GM18870 (cell line): ENCODE results near the gene GALNT18.

Experiments
- ATAC-seq: cut with Tn5 transposase; IDR thresholded peaks from one replicate; pipeline ENCODE4 v1.9.1; 2021; ENCODE audit warnings: moderate library complexity; ENCODE audit not compliant: unreplicated experiment

The GALNT18 gene

DNA sequence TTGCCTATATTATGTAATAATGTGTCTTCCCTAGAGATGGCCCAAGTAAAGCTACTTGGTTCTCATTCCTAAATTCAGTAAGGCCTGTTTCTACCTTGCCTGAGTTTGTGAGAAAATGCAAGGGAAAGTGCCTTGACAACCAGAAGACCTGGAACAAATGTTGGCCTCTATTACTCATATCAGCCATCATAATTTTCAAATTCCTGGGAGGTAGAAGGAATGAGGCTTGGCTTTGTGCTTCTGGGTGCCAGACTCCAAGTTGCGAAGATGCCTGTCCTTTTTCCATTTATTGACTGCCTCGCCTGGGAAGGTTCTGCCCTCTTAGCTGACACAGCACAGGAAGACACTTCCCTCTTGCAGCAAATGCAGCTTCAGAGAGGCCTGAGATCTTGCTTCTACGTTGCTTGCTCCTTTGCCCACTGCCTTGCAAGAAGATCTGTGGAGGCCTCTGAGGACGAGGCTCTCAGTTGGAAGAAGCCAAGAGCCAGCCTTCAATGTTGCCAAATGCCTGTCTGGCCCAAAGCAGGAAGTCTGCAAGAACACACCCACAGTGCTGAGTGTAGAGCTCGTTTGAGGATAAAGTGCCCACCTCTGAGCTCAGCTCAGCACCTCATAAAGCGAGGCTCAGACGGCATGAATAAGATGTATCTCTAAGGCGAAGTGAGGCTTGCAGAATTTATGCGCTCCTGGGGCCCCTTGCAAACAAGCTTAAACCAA lies 120.1 kb downstream of the GALNT18 start:
- ATAC-seq, result no peak

DNA sequence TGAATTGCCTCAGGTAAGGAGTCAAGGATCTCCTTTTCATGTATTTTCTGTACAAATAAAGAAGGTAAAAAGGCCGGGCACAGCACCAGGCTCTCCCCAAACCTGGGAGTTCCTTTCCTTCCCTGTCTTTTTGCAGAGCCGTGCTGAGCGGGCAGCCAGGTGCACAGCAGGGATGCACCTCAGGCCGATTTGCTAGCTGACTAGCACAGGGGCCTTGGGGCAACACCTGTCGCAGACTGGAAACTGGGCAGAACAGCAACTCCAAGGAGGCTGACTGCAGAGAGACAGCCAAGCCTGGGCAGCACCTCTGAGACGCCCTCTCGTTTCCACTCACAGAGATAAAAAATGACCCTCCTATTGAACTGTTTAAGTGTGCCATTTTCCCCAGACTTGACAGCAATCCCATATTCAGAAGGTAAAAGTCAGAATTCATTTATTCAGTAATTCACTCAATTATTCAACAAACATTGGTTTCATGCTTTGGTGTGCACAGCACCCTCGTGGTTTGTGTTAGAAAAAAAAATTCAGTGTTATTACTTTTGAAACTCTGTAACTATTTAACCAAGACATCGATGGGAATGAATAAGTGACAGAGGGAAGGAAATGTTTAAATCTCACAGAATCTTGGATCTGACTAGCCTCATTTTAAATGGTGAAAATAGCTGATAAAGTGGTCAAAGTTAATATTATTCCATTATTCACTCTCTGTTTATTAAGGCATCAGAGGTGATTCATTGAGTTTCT lies 120.9 kb downstream of the GALNT18 start:
- ATAC-seq, result no peak

DNA sequence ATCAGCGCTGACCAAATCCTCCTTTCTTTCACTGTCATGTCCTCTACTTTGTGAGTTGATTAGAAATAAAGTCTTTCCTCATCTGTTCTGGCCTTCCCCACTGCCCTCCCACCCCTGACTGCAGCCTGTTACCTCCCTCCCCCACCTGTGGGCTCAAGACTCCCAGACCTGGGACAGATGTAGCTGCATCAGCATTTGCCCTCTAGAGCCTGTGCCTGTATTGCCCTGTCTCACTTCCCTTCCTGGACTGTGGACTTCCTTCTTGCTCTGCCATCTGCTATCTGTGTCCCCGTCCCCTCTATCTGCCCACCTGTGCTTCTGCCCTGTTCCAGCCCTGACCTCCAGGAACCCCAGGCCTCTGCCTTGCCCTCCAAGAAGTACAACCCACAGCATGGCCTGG lies 122.5 kb downstream of the GALNT18 start:
- no peak for ATAC-seq

DNA sequence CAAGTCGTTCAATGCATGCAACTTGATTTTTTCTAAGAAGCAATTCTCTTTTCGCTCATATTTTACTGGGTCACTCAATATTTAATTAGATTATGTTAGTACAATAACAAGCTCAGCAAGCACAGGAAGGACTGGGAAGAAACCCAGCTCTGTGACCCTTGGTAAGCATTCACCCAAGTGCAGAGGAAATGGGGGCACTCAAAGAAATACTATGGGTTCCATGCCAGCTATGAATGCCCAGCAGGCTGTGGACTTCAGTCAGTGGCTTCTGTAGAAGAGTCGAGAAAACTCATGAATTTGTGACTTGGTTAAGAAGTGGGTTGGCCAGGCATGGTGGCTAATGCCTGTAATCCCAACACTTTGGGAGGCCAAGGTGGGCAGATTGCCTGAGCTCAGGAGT lies 123.6 kb downstream of the GALNT18 start:
- ATAC-seq, result no peak

DNA sequence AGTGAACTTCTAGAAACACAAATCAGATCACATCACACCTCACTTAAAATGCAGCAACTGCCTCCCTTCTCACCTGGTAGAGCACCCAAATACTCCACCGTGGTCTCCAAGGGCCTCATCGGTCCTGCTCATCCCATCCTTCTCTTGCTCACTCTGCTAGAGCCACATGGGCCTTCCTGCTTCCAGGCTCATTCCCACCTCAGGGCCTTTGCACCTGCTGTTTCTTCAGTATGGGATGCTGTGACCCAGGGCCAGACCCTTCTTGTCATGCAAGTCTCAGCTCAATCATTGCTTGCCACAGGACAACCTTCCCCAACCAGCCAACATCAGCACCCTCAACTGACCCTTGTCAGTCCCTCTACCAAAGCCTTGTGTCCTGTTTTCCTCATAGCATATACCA lies 124.9 kb downstream of the GALNT18 start:
- no peak for ATAC-seq

DNA sequence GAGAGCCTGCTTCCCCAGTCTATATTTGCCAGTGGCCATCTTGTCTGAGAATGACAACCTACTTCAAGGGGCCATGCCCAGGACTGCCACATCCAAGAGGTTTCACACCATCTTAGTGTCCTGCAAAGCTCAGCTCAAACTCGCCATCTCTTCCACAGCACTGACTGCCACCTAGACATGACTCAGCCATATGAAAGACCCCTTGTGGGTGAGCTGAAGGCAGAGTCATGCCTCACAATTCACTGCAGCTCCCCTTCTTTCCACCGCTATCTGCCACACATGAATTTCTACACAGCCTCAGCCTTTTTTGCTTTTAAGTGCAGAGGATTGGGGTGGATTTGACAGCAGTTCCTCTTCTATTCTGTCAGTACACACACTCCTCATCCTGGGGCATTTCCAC lies 127.5 kb downstream of the GALNT18 start:
- no peak for ATAC-seq

DNA sequence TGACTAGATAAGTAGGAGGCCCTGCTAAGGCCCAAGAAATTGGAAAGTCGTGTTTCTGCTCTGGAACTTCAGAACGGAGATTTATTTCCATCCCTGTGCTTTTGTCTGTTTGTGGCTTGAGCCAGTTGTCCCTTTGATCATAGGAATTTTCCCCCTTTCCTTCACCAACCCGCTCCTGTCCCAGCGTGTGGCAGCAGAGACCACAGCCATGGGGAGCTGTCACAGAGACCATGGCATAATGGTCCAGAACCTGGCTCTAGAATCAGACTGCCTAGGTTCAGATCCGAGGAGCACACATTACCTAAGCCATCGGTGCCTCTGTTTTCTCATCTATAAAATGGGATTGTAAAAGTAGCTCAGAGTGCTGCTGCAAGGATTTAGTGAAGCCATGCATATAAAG lies 128.1 kb downstream of the GALNT18 start:
- ATAC-seq, result no peak

DNA sequence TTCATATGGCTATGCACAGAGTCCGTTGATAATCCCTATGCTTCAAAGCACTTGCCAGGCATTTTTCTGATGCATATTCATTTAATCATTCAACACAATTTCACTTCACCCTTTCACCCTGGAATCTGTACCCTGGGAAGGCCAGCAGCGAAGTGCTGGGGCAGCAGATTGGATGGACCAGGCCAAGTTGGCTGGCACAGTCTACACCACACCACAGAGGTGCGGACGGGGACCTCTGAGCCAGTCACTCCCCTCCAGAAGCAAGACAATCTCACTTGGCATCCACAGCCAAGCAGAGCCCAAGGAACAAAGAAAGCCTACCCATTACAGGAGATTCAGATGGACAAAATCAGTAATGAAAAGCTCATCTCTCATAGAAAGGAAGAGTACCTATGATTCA lies 130.2 kb downstream of the GALNT18 start:
- no peak for ATAC-seq

DNA sequence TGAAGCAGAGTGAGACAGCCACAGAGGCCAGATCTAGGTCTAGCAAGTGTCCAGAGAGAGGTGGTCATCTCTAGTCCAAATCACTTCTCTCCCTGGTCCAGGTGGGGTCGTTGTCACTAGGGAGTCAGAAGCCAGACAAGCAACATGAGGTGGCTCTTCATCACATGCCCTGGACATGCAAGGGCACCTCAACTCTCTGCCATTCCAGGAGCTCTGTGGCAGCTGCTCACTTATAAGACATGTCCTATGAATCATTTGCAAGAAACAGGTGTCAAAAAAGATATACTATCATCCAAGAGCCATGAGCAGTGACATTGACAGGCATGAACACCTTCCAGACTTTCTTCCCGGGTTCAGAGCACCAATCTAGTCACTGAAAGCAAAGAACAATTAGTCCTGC lies 130.8 kb downstream of the GALNT18 start:
- ATAC-seq, result no peak

DNA sequence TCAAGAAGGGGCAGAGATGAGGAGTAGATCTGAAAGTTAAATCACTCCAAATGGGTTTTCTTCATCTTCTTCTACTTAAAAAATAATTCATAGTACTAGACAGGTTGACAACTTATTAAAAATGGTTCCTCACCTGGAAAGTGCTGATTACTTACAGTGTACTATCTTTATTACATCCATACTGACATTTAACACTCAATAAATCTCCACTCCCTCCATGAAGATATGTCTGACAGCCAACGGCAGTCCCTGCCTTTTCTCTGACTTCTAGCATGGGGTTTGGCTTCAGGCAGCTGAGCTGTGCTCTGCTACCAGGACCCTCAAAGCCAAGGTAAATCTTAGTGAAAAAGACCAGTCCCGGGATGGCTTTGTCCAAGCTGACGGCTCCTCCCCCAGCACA lies 135.4 kb downstream of the GALNT18 start:
- no peak for ATAC-seq

DNA sequence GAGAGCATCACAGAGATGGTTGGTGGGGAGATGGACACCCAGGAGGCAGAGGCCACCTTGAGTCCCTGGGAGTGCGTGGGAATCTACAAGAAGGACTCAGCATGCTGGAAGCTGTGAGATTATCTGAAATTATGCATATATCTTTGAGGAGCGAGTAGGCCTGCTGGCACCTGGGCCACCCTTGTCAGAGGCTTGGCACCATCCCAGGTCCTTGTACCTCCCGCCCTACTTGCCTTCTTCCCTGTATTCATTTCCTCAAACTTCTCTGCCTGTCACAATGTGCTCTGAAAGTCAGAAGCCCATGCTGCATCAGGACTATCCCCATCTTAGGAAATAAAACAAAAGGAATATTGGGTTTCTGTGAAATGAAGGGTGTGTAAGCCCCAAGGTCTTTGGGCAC lies 135.8 kb downstream of the GALNT18 start:
- no peak for ATAC-seq

DNA sequence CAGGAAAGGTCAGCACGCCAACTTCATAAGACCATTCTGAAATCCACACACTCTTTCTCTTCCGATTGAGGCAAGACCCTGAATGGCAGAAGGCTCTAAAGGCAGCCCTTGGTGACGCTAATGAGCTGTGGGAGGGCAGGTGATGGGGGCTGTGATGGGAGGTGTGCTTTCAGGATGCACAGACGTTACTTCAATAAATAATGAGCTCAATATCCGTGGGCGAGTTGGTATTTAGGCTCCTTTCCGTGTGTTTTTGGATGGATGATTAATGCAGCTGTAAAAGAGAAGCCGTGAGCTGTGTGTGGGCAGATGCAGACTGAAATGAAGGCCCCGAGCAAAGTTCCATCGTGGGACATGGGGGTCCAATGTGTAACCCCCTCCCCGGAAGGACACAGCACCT lies 138.2 kb downstream of the GALNT18 start:
- ATAC-seq, result no peak

DNA sequence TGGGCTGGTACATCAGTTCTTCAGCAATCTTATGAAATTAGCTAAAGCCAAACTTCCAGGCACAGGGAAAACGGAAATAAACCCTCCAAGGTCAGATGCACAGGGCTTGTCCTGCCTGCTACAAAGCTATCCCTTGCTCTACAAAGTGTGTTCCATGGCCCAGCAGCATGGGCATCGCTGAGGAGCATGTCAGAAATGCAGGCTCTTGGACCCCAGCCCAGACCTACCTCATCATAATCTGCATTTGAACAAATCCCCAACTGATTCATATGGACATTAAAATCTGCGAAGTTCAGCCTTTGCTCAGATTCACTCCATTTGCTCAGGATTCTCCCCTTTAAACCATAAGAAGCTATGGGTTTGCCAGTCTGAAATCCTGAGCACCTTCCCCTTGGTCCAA lies 139.1 kb downstream of the GALNT18 start:
- no peak for ATAC-seq

DNA sequence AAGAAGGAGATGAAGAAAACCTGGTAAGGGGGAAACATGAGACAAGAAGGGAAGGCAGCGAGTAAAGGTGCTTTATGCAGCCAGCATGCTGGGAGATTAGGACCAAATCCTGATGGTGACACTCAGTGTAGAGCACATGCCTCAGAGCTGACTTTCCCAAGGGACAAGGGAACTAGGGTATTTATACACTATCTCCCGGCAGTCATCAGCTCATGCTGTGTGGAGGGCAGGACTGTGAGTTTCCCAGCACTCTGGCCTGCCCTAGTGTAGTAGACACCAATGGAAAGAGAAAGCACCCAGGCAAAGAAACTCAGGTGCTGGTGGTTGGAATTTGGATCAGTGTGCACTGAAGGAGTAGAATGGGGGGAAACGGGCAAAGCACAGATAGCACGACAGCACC lies 140.4 kb downstream of the GALNT18 start:
- no peak for ATAC-seq

DNA sequence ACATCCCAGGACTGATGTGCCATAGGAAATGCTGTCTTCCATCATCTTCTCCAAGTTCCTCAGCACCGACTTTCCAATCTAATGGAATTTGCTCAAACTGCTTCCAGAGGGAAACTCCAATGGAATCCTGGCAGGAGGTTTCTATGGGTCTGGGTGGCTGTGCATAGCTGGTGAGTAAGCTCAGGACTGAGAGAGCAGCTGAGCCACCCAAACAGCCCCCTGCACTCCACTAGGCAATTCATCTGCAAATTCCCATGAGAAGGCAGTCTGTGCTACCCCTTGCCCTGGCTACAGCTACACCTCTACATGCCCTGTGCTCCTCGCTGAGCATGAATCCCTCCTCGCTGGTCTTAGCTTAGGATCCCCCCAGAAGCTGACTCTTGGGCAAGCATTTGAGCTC lies 140.8 kb downstream of the GALNT18 start:
- no peak for ATAC-seq

DNA sequence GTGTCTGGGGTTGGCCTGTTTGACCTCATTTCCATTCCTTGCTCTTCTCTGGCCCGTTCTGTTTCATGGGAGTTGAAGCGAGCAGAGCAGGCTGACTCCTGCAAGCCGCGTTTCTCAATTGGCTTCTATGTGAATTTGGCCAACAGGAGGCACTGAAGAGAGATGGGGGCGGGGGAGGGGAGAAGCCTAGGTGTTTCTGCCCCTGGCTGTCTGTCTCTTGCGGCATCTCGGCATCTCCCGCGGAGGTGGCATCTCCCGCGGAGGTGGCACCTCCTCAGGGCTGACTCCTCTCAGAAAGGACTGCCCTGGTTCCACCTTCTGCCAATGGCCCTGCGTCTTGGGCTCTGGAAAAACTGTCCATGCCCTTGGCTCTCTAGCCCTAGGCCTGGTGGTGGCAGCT lies 143.1 kb downstream of the GALNT18 start:
- ATAC-seq, result no peak

DNA sequence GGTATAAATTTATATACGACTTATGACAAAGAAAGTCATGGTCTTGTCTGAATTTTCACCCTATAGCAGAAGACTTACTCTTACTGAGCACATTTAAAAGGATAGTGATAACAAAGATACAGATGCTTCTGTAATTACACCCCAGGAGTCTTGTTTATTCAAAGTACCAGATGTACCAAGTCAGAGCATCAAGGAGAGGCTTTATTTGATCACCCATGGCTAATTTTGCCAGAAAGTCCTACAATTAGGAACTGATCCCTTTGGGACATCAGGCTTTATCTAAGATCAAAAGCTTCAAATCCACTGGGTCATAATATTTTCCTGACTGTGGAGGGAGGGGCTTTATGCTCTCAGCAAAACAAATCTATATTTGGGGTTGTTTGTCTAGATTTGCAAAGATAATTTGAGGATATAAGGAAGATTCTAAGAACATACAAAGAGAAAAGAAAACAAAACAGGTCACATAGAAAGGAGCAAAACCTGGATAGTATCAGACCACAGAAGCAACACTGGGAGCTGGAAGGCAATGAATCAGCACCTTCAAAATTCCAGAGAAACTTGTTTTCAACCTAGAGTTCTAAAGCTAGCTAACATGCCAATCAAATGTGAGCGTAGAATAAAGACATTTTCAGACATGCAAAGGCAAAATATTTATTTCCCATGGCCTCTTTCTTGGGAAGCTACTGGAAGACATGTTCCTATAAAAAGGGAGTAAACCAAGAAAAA lies 143.9 kb downstream of the GALNT18 start:
- no peak for ATAC-seq

DNA sequence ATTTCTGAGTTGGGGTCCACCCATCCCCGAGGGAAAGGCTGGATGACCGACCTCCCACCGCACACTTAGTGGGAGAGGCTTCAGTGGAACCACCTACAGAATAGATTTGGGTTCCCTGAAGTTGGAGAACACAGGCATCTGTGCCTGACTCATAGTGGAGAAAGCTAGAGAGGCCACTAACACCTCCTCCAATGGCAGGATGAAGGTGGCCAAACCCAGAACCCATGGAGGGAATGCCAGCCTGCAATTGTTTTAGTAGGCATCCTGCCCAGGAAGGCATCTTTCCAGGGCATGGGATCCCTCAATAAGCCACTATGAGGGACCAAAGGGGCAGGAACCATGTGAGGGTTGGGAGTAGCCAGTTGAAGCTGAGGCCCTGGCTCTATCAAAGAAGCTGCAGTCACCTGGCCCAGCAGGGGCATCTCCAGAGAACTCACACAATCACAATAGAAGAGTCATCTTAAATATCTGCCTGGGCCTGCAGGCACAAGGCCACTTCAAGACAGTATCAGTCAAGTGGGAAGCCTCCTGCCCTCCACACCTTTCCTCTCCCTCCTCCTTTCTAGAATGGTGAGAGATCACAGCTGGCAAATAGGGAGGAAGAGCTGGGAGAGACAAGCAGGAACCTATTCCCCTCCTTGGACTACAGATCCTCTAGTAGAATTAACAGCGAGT lies 144.7 kb downstream of the GALNT18 start:
- no peak for ATAC-seq

DNA sequence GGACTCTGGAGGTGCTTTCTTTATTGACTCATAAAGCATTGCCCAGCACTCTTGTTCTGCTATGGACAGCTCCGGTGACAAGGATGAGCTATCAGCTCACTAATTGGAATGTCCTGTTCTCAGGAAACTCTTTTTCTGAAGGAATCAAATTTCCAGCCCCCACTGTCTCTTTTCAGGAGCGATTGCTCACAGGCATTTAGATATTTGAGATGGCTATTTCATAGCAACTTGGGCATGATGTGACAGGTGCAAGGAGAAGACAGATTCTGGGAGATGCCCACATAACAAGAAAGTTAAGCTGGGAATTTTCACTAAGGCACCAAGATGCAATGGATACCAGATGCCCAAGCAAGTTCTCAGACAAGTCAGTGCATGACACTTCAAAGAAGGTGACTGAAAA lies 145.3 kb downstream of the GALNT18 start:
- no peak for ATAC-seq

DNA sequence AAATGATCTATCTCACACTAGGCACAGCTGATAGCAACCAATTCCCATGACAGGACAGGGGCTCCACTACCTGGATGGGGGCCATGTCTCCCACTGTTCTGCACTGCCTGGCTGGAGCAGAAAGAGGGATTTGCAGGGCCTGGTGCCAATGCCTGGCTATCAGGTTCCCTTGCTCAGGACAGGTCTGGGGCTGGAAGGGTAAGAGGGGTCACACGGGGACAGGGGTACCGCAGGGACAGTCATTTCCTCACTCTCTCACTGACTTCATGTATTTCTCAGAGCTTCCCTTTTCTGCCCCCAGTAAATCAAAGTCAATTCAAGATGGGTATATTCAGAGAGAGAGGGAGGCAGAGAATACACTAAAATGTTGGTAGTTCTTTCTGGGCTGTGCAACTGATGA lies 149.7 kb downstream of the GALNT18 start:
- ATAC-seq, result no peak

DNA sequence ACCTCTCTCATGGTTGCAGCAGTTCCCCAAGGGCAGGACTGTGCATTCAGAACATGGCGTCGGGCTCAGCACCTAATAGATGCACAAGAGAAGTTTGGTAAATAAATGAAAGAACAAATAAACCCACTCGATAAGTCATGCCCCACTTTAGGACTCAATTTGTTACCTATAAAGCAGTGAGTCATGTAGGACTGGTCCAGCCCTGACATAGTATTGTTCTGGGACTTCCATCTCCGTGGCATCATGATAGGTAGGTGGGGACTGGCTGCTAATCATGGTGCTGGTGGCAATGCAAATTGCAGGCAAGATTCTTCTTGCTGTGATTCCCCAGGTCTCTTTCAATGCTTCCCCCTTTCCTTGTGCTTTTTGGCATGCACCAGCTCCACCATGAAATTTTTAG lies 150.6 kb downstream of the GALNT18 start:
- no peak for ATAC-seq

DNA sequence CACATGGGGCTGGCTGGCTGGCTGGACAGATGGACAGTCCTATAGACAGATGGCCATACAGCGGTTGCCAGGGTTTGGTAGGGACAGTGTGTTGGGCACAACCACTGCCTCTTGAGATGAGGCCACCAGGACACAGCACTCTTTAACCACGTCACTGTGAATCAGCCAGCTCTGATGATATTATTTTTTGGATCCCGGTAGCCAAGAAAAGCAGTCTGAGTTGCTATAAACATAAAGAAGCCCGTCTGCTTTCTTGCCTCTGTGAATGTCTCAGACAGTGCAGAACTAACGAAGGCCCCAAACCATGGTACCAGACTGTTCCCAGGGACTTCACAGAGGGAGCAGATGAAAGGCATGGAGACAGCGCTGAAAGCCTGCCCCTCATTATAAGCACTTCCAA lies 152.9 kb downstream of the GALNT18 start:
- ATAC-seq, result no peak
